Lower lobe of right lung (tissue), 2 donors: ENCODE measurements around the gene CPEB1. TPM values are rescaled to one million over a fixed set of nuclear protein-coding genes. Genes with fewer than 3 reads are reported as not detected.
A peak's percentile ranks its signal among the peaks of the same experiment; 100 is the strongest.

Experiments
- ATAC-seq, 2 donors: fragments of 200-7000 bp; cut with Tn5 transposase; one replicate each; pipeline ENCODE4 v1.9.1; 2020 to 2022; ENCODE audit warnings: mild to moderate bottlenecking in 2 of 2, moderate library complexity in 2 of 2
- DNase-seq: peaks from one replicate; pipeline ENCODE4 v3.0.0-alpha.2; 2020
- H3K27ac ChIP-seq: fragments of 200-600 bp; one replicate; pipeline ENCODE4 v1.8.0; 2022
- H3K27me3 ChIP-seq: fragments of 200-600 bp; one replicate; pipeline ENCODE4 v1.8.0; 2022; ENCODE audit warnings: low read depth
- H3K36me3 ChIP-seq: fragments of 200-600 bp; one replicate; pipeline ENCODE4 v1.8.0; 2022; ENCODE audit warnings: mild to moderate bottlenecking
- H3K4me1 ChIP-seq: fragments of 200-600 bp; one replicate; pipeline ENCODE4 v1.8.0; 2022
- H3K4me3 ChIP-seq: fragments of 200-600 bp; one replicate; pipeline ENCODE4 v1.8.0; 2022; ENCODE audit warnings: mild to moderate bottlenecking
- H3K9me3 ChIP-seq: fragments of 200-600 bp; one replicate; pipeline ENCODE4 v1.8.0; 2022
- CTCF ChIP-seq: fragments of 200-600 bp; IDR thresholded peaks from one replicate; pipeline ENCODE4 v1.8.0; 2022; ENCODE audit warnings: antibody characterized with exemption, mild to moderate bottlenecking
- intact Hi-C: fragments of 100-400 bp; cut with DNase I; formaldehyde crosslinking; loops from one replicate; pipeline ENCODE4 v1.11.0; 2022
- total RNA-seq: library from RNA; stranded (reverse); fragmentation: NEBNext Ultra II Directional; extraction: Animal tissue kit (Norgen Biotek cat#: 25700); gene quantifications from one replicate; pipeline ENCODE4 v1.2.1, GENCODE V29; 2021
- donor health status: DM: no; HTN: yes; CAD: no; lungs with severe emphysema.

Gene CPEB1
- total RNA-seq, 1 donor from 2014 or later = 2.7 TPM

- intact Hi-C loops = no loop called here
- no peaks in the 10 kb centered on the region for H3K27me3 ChIP-seq
- peaks cover 6% of the 10 kb centered on the region for H3K4me1 ChIP-seq
- H3K36me3 ChIP-seq = no peaks in the 10 kb centered on the region
- peak; percentile 57 for DNase-seq
- peak overlapping the region; percentile 6 for H3K27ac ChIP-seq
- H3K9me3 ChIP-seq = no peaks in the 10 kb centered on the region
- H3K4me3 ChIP-seq = peak overlapping the region; percentile 47
- no peak for TF ChIP-seq CTCF
- peak; percentile 84 to 85 for ATAC-seq
Measured at GRCh38 chr15:82571722-82572222, 75.4 kb downstream of the CPEB1 start.

- peak overlapping the region; percentile 47 for H3K4me3 ChIP-seq
- ATAC-seq (no peak), DNase-seq (no peak)
- H3K4me1 ChIP-seq = peaks cover 6% of the 10 kb centered on the region
- no peaks in the 10 kb centered on the region for H3K9me3 ChIP-seq
- no peaks in the 10 kb centered on the region for H3K36me3 ChIP-seq
- H3K27ac ChIP-seq = peak overlapping the region; percentile 6
- H3K27me3 ChIP-seq = no peaks in the 10 kb centered on the region
- TF ChIP-seq CTCF = no peak
- intact Hi-C loops = no loop called here
Measured at GRCh38 chr15:82570721-82571508, 76.2 kb downstream of the CPEB1 start.

- peaks cover 6% of the 10 kb centered on the region for H3K4me1 ChIP-seq
- ATAC-seq (no peak), DNase-seq (no peak)
- no peak overlapping the region for H3K27ac ChIP-seq
- no peaks in the 10 kb centered on the region for H3K9me3 ChIP-seq
- TF ChIP-seq CTCF = no peak
- no peak overlapping the region for H3K4me3 ChIP-seq
- H3K27me3 ChIP-seq = no peaks in the 10 kb centered on the region
- intact Hi-C loops = no loop called here
- H3K36me3 ChIP-seq = no peaks in the 10 kb centered on the region
Measured at GRCh38 chr15:82569834-82570233, 77.3 kb downstream of the CPEB1 start.

DNA sequence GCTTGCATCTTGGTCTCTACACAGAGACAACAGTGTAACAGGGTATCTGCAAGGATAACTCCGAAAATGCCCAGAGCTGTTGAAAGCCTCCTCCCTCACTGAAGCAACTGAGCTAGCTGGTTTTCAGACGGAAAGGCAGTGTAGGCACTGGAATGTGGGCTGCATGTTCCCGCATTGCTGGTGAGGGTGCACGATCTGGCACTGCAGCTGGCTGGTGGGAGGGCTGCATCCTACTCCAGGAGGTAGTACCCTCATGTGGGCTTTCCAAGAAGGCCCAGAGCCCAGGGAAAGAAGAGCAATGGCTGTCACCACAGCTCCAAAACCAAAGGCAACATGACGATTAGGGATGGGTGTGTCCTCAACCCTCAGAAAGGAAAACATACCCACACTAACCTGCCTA, 78.2 kb downstream of the CPEB1 start:
- no peak overlapping the region for H3K27ac ChIP-seq
- ATAC-seq (no peak), DNase-seq (no peak)
- intact Hi-C loops = no loop called here
- no peak for TF ChIP-seq CTCF
- H3K4me3 ChIP-seq = no peak overlapping the region
- H3K36me3 ChIP-seq = no peaks in the 10 kb centered on the region
- H3K4me1 ChIP-seq = peaks cover 6% of the 10 kb centered on the region
- H3K9me3 ChIP-seq = no peaks in the 10 kb centered on the region
- no peaks in the 10 kb centered on the region for H3K27me3 ChIP-seq

- Histone ChIP-seq H3K9me3 (no peaks in the 10 kb centered on the region), H3K27ac (no peak overlapping the region), H3K36me3 (no peaks in the 10 kb centered on the region), H3K4me3 (no peak overlapping the region), H3K4me1 (peaks cover 6% of the 10 kb centered on the region), H3K27me3 (no peaks in the 10 kb centered on the region)
- intact Hi-C loops = no loop called here
- DNase-seq = no peak
- no peak for TF ChIP-seq CTCF
- no peak for ATAC-seq
Measured at GRCh38 chr15:82567661-82568060, 79.5 kb downstream of the CPEB1 start.
